Measurements from ENCODE around the gene CNGA1.

Gene CNGA1

DNA sequence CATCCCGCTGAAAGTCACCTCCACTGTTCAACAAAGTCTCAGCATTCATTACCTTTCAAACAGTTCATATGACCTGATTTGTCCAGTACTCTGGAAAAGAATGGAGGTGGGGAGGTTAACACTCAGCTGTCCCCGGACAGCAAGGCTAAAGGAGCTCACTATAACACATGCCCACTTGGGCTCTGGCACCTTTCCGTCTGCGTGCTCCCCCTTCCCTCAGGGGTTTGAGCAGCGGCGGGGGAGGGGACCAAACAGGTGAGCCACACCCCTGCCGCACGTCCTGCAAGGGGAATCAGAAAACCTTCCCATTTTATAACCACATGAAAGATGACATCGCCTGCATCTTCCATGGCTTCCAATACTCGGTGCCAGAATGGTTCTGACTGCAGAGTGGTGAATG is 62.2 kb downstream of the CNGA1 start:
- Histone ChIP-seq H3K9me3 (replicated peaks in 1 of 2; ENCODE audit: control insufficient read depth in 2 of 2, insufficient read depth in 1 of 2, low read depth in 1 of 2, low read length in 2 of 2) (peaks cover 0 to under 1% of the 10 kb centered on the region in 2 donors), H2BK5ac (ENCODE audit: low read length) (no peak overlapping the region), H2AK5ac (ENCODE audit: low read depth, low read length) (no peak overlapping the region), H3K14ac (ENCODE audit: low read length) (no peak overlapping the region), H2BK15ac (ENCODE audit: low read length) (no peak overlapping the region), H3K18ac (ENCODE audit: low read length) (no peak overlapping the region), H4K8ac (ENCODE audit: low read depth, low read length) (no peak overlapping the region), H3K36me3 (replicated peaks in 1 of 2; ENCODE audit: control insufficient read depth in 2 of 2, insufficient read depth in 2 of 2, low read length in 2 of 2) (no peaks in the 10 kb centered on the region), H2AFZ (ENCODE audit: low read length) (no peak overlapping the region), H3K4me3 (ENCODE audit: low read length in 2 of 2) (no peak overlapping the region), H4K91ac (ENCODE audit: low read depth, low read length, poor library complexity) (no peak overlapping the region), H2BK12ac (ENCODE audit: low read length) (no peak overlapping the region), H2BK120ac (ENCODE audit: low read depth, low read length) (no peak overlapping the region), H3K4me2 (ENCODE audit: insufficient read depth, low read length, poor library complexity, severe bottlenecking) (no peak overlapping the region), H3K27me3 (ENCODE audit: control insufficient read depth in 3 of 3, insufficient read depth in 3 of 3, low read depth in 1 of 3, low read length in 3 of 3) (no peaks in the 10 kb centered on the region), H3K4me1 (ENCODE audit: control insufficient read depth in 2 of 2, insufficient read depth in 1 of 2, low read depth in 1 of 2, low read length in 2 of 2) (no peaks in the 10 kb centered on the region), H3K79me1 (ENCODE audit: low read depth, low read length) (no peaks in the 10 kb centered on the region), H3K27ac (replicated peaks; ENCODE audit: low read length) (no peak overlapping the region), H3K4ac (ENCODE audit: low read length) (no peak overlapping the region), H3K23ac (ENCODE audit: low read depth, low read length, poor library complexity) (no peak overlapping the region), H3K9ac (ENCODE audit: low read depth, low read length, poor library complexity) (no peak overlapping the region)
- WGBS, 2 donors (ENCODE audit: extremely low coverage in 2 of 2, insufficient read length in 2 of 2, insufficient replicate concordance in 1 of 2), result no CpG with 5 or more reads among the region's 10 CpGs
- no peak for DNase-seq (ENCODE audit: low spot score)

DNA sequence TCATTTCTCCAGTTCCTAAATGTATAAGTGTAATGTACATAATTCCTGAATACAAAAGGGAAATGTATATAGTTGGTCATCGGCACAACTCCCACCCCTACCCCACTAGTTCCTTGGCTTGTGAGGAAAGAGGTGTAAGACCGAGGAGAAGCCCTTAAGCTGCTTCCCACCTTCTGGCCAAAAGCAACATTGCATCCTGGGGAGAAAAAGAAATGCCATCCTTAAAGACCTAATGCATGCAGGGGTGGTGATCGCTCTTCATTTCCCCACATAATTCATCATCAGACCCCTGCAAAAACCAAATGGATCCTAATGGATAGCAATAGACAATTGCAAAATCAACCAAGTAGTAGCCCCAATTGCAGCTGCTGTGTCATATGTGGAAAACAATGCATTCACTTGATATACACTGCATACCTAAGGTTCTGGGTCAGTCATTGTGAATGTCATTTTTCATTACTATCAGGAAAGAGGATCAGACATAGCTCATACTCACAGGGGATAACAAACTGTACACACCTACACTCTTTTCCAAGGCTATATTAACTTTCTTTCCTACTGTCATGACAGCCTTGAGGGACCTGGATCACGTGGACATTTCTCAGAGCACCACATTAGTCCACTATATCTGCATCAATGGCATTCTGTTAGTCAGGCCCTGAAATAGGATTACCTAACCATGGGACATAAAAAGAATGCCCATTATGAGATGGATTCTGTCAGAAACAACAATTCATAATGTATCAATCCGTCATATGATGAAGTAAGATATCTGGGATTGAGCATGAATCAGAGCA is 70.4 kb downstream of the CNGA1 start:
- Histone ChIP-seq H3K4ac (ENCODE audit: low read length) (no peak overlapping the region), H3K36me3 (replicated peaks in 1 of 2; ENCODE audit: control insufficient read depth in 2 of 2, insufficient read depth in 2 of 2, low read length in 2 of 2) (no peaks in the 10 kb centered on the region), H3K27ac (replicated peaks; ENCODE audit: low read length) (no peak overlapping the region), H4K8ac (ENCODE audit: low read depth, low read length) (no peak overlapping the region), H3K9ac (ENCODE audit: low read depth, low read length, poor library complexity) (no peak overlapping the region), H3K4me3 (ENCODE audit: low read length in 2 of 2) (no peak overlapping the region), H2AFZ (ENCODE audit: low read length) (no peak overlapping the region), H2AK5ac (ENCODE audit: low read depth, low read length) (no peak overlapping the region), H3K4me1 (ENCODE audit: control insufficient read depth in 2 of 2, insufficient read depth in 1 of 2, low read depth in 1 of 2, low read length in 2 of 2) (no peaks in the 10 kb centered on the region), H3K9me3 (replicated peaks in 1 of 2; ENCODE audit: control insufficient read depth in 2 of 2, insufficient read depth in 1 of 2, low read depth in 1 of 2, low read length in 2 of 2) (peaks cover 0 to 3% of the 10 kb centered on the region in 2 donors), H2BK120ac (ENCODE audit: low read depth, low read length) (no peak overlapping the region), H2BK12ac (ENCODE audit: low read length) (no peak overlapping the region), H2BK5ac (ENCODE audit: low read length) (no peak overlapping the region), H3K4me2 (ENCODE audit: insufficient read depth, low read length, poor library complexity, severe bottlenecking) (no peak overlapping the region), H3K79me1 (ENCODE audit: low read depth, low read length) (no peaks in the 10 kb centered on the region), H2BK15ac (ENCODE audit: low read length) (no peak overlapping the region), H3K27me3 (ENCODE audit: control insufficient read depth in 3 of 3, insufficient read depth in 3 of 3, low read depth in 1 of 3, low read length in 3 of 3) (no peaks in the 10 kb centered on the region), H4K91ac (ENCODE audit: low read depth, low read length, poor library complexity) (no peak overlapping the region), H3K18ac (ENCODE audit: low read length) (no peak overlapping the region), H3K14ac (ENCODE audit: low read length) (no peak overlapping the region), H3K23ac (ENCODE audit: low read depth, low read length, poor library complexity) (no peak overlapping the region)
- no peak for DNase-seq (ENCODE audit: low spot score)
- WGBS, 2 donors (ENCODE audit: extremely low coverage in 2 of 2, insufficient read length in 2 of 2, insufficient replicate concordance in 1 of 2), result no CpG with 5 or more reads among the region's 5 CpGs

DNA sequence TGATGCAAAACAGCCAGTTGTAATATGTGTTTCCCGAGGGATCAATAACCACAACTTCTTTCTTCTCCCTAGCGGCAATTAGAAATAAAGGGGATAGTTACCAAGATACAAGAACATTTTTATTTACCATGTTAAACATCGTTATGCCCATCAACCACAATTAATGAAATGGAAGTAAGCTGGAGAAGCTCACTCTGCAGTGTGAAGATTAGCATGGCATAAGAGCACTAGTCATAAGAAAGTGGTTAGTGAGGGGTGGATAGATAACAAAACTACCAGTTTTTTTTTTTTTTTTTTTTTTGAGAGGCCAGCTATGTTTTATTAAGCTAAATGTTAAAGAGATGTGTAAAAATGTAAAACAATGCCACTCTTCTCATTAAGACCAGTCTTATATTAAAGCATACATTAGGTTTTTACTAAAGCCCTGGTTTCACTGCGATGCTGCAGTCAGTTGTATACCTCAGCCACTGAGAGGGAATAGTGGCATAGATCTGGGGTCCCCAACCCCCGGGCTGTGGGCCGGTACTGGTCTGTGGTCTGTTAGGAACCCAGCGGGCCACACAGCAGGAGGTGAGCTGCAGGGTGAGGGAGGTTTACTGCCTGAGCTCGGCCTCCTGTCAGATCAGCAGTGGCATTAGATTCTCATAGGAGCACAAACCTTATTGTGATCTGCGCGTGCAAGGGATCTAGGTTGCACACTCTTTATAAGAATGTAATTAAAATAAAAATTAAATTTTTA is 74.2 kb downstream of the CNGA1 start:
- no peak overlapping the region for H3K23ac ChIP-seq (ENCODE audit: low read depth, low read length, poor library complexity)
- no peak overlapping the region for H3K4me3 ChIP-seq (ENCODE audit: low read length in 2 of 2)
- H2BK12ac ChIP-seq (ENCODE audit: low read length), result no peak overlapping the region
- no peak overlapping the region for H4K91ac ChIP-seq (ENCODE audit: low read depth, low read length, poor library complexity)
- no peak overlapping the region for H4K8ac ChIP-seq (ENCODE audit: low read depth, low read length)
- peaks cover 0 to 2% (median 0%) of the 10 kb centered on the region in 3 experiments for H3K27me3 ChIP-seq (ENCODE audit: control insufficient read depth in 3 of 3, insufficient read depth in 3 of 3, low read depth in 1 of 3, low read length in 3 of 3)
- no peak overlapping the region for H3K18ac ChIP-seq (ENCODE audit: low read length)
- no peak overlapping the region for H2BK15ac ChIP-seq (ENCODE audit: low read length)
- H3K14ac ChIP-seq (ENCODE audit: low read length), result no peak overlapping the region
- no peak overlapping the region for H2AK5ac ChIP-seq (ENCODE audit: low read depth, low read length)
- no peak overlapping the region for H3K4ac ChIP-seq (ENCODE audit: low read length)
- H3K4me2 ChIP-seq (ENCODE audit: insufficient read depth, low read length, poor library complexity, severe bottlenecking), result no peak overlapping the region
- H3K36me3 ChIP-seq (replicated peaks in 1 of 2; ENCODE audit: control insufficient read depth in 2 of 2, insufficient read depth in 2 of 2, low read length in 2 of 2), result no peaks in the 10 kb centered on the region
- H3K27ac ChIP-seq (replicated peaks; ENCODE audit: low read length), result no peak overlapping the region
- H2BK120ac ChIP-seq (ENCODE audit: low read depth, low read length), result no peak overlapping the region
- no peak overlapping the region for H2AFZ ChIP-seq (ENCODE audit: low read length)
- H3K4me1 ChIP-seq (ENCODE audit: control insufficient read depth in 2 of 2, insufficient read depth in 1 of 2, low read depth in 1 of 2, low read length in 2 of 2), result no peaks in the 10 kb centered on the region
- no peak overlapping the region for H2BK5ac ChIP-seq (ENCODE audit: low read length)
- no peaks in the 10 kb centered on the region for H3K79me1 ChIP-seq (ENCODE audit: low read depth, low read length)
- WGBS, 2 donors (ENCODE audit: extremely low coverage in 2 of 2, insufficient read length in 2 of 2, insufficient replicate concordance in 1 of 2), result no CpG with 5 or more reads among the region's 10 CpGs
- no peaks in the 10 kb centered on the region for H3K9me3 ChIP-seq (replicated peaks in 1 of 2; ENCODE audit: control insufficient read depth in 2 of 2, insufficient read depth in 1 of 2, low read depth in 1 of 2, low read length in 2 of 2)
- DNase-seq (ENCODE audit: low spot score), result no peak
- no peak overlapping the region for H3K9ac ChIP-seq (ENCODE audit: low read depth, low read length, poor library complexity)

- Histone ChIP-seq H3K4me3 (ENCODE audit: low read length in 2 of 2) (no peak overlapping the region), H3K4me1 (ENCODE audit: control insufficient read depth in 2 of 2, insufficient read depth in 1 of 2, low read depth in 1 of 2, low read length in 2 of 2) (no peaks in the 10 kb centered on the region), H3K4ac (ENCODE audit: low read length) (no peak overlapping the region), H3K9ac (ENCODE audit: low read depth, low read length, poor library complexity) (no peak overlapping the region), H2BK15ac (ENCODE audit: low read length) (no peak overlapping the region), H3K23ac (ENCODE audit: low read depth, low read length, poor library complexity) (no peak overlapping the region), H3K14ac (ENCODE audit: low read length) (no peak overlapping the region), H2AK5ac (ENCODE audit: low read depth, low read length) (no peak overlapping the region), H3K18ac (ENCODE audit: low read length) (no peak overlapping the region), H4K8ac (ENCODE audit: low read depth, low read length) (no peak overlapping the region), H2AFZ (ENCODE audit: low read length) (no peak overlapping the region), H2BK120ac (ENCODE audit: low read depth, low read length) (no peak overlapping the region), H2BK5ac (ENCODE audit: low read length) (no peak overlapping the region), H3K4me2 (ENCODE audit: insufficient read depth, low read length, poor library complexity, severe bottlenecking) (no peak overlapping the region), H3K79me1 (ENCODE audit: low read depth, low read length) (no peaks in the 10 kb centered on the region), H2BK12ac (ENCODE audit: low read length) (no peak overlapping the region), H3K27me3 (ENCODE audit: control insufficient read depth in 3 of 3, insufficient read depth in 3 of 3, low read depth in 1 of 3, low read length in 3 of 3) (peaks cover 0 to 9% (median 0%) of the 10 kb centered on the region in 3 experiments), H3K9me3 (replicated peaks in 1 of 2; ENCODE audit: control insufficient read depth in 2 of 2, insufficient read depth in 1 of 2, low read depth in 1 of 2, low read length in 2 of 2) (no peaks in the 10 kb centered on the region), H3K27ac (replicated peaks; ENCODE audit: low read length) (no peak overlapping the region), H4K91ac (ENCODE audit: low read depth, low read length, poor library complexity) (no peak overlapping the region), H3K36me3 (replicated peaks in 1 of 2; ENCODE audit: control insufficient read depth in 2 of 2, insufficient read depth in 2 of 2, low read length in 2 of 2) (no peaks in the 10 kb centered on the region)
- whole genome bisulfite sequencing, 2 donors (ENCODE audit: extremely low coverage in 2 of 2, insufficient read length in 2 of 2, insufficient replicate concordance in 1 of 2), result no CpG with 5 or more reads among the region's 5 CpGs
- no peak for DNase-seq (ENCODE audit: low spot score)
Measured at GRCh38 chr4:47939456-47939855, 77.0 kb downstream of the CNGA1 start.
